ENCODE data around the gene NXPE1. TPM values are rescaled to one million over a fixed set of nuclear protein-coding genes. Genes with fewer than 3 reads are reported as not detected.

Gene NXPE1
- total RNA-seq, 1 experiment from 2014 or later = not detected

DNA sequence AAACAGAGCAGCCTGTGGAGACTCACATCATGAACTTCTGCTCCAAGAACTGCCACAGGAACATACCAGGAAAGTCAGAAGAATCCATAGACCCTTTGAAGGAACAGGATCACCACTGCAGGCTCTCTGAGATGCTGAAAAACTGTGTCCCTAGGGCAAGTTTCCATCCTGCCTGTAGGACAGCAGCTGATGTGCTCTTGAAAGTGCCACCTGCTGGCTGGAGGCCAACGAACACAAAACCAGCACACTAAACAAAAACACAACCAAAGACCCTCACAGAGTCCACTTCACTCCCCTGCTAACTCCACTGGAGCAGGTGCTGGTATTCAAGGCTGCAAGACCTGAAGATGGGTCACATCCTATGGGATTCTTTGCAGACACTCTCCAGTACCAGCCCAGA lies 12.0 kb upstream of the NXPE1 start:
- BruUV-seq (replicated peaks) = no TSS peak
- no peak for DNase-seq (ENCODE audit: low read depth, low spot score)

More for the DNA sequence above, 12.0 kb upstream of the NXPE1 start:
- H2AFZ ChIP-seq (ENCODE audit: low read depth, low read length, poor library complexity, severe bottlenecking) = no peak overlapping the region
- H3K4me2 ChIP-seq (ENCODE audit: low read length) = no peak overlapping the region
- H3K9me3 ChIP-seq (ENCODE audit: control insufficient read depth in 1 of 2, insufficient read depth in 1 of 2, low read depth in 1 of 2, low read length in 2 of 2) = no peaks in the 10 kb centered on the region
- H3K27me3 ChIP-seq (ENCODE audit: insufficient read depth, low read length) = no peaks in the 10 kb centered on the region
- H3K9me2 ChIP-seq (ENCODE audit: insufficient read depth) = no peaks in the 10 kb centered on the region
- ATAC-seq = no peak
- intact Hi-C loops (cut with micrococcal nuclease) = no loop called here
- no peaks in the 10 kb centered on the region for H3K79me2 ChIP-seq (ENCODE audit: insufficient read depth, low read length)
- H3K27ac ChIP-seq (ENCODE audit: low read depth, low read length) = no peak overlapping the region
- TF ChIP-seq RAD21 (IDR thresholded peaks at IDR 0.05; ENCODE audit: low read depth) = no peak
- no peak for TF ChIP-seq SP1 (IDR thresholded peaks at IDR 0.05; ENCODE audit: low read depth)
- TF ChIP-seq FOSL1 (IDR thresholded peaks at IDR 0.05; ENCODE audit: low read depth) = no peak
- no peak for TF ChIP-seq SIN3A (IDR thresholded peaks at IDR 0.05; ENCODE audit: low read depth)
- no peak for TF ChIP-seq MAX (IDR thresholded peaks at IDR 0.05)
- no peak for TF ChIP-seq JUND (IDR thresholded peaks at IDR 0.05)
- no peak for TF ChIP-seq EGR1 (IDR thresholded peaks at IDR 0.05; ENCODE audit: low read depth)
- TF ChIP-seq ZBTB33 (IDR thresholded peaks at IDR 0.05; ENCODE audit: extremely low read depth, insufficient replicate concordance, low read length) = no peak
- no peak for TF ChIP-seq ATF3 (IDR thresholded peaks at IDR 0.05)
- TF ChIP-seq ELF1 (IDR thresholded peaks at IDR 0.05; ENCODE audit: borderline replicate concordance, low read depth) = no peak
- TF ChIP-seq CEBPB (IDR thresholded peaks at IDR 0.05; ENCODE audit: low read depth) = no peak
- no peak for TF ChIP-seq ZNF274 (IDR thresholded peaks at IDR 0.05; ENCODE audit: low read depth, low read length)
- no peak for TF ChIP-seq YY1 (IDR thresholded peaks at IDR 0.05; ENCODE audit: extremely low read depth, insufficient replicate concordance, low read depth, low read length)
- TF ChIP-seq EZH2phosphoT487 (IDR thresholded peaks at IDR 0.05; ENCODE audit: borderline replicate concordance) = no peak
- TF ChIP-seq CTCF (IDR thresholded peaks at IDR 0.05 in 2 of 3, conservative IDR thresholded peaks at IDR 0.05 in 1 of 3; ENCODE audit: borderline replicate concordance in 1 of 3, insufficient read depth in 1 of 3, low read depth in 2 of 3, low read length in 2 of 3) = no peak
- no peak for TF ChIP-seq TCF7L2 (IDR thresholded peaks at IDR 0.05; ENCODE audit: borderline replicate concordance, extremely low read depth, insufficient read depth, insufficient read length)
- ChIA-PET RAD21 (ENCODE audit: low non-redundant PET in 1 of 2, low total read pairs in 2 of 2, uncharacterized antibody in 2 of 2, unreplicated experiment in 2 of 2) (no interaction called here), POLR2A (no interaction called here), CTCF (no interaction called here)
- no peaks in the 10 kb centered on the region for H3K4me1 ChIP-seq (ENCODE audit: control insufficient read depth in 1 of 2, insufficient read depth in 2 of 2, low read length in 2 of 2)
- H4K20me1 ChIP-seq (ENCODE audit: insufficient read depth) = no peaks in the 10 kb centered on the region
- no peaks in the 10 kb centered on the region for H3K36me3 ChIP-seq (ENCODE audit: control insufficient read depth in 1 of 2, insufficient read depth in 2 of 2, low read length in 2 of 2)
- no peak overlapping the region for H3K9ac ChIP-seq (ENCODE audit: low read length)
- no peak overlapping the region for H3K4me3 ChIP-seq (replicated peaks in 1 of 2; ENCODE audit: low read depth in 1 of 2, low read length in 2 of 2)
